Retinal pigment epithelial cell (primary cell): ENCODE data around the gene COL5A2.

Source experiments
- DNase-seq: peaks from one replicate; pipeline ENCODE4 v3.0.0-alpha.2; 2010; ENCODE audit warnings: low read depth
- H3K4me3 ChIP-seq: 2 replicates; pipeline ENCODE4 v1.5.1; 2011; ENCODE audit warnings: mild to moderate bottlenecking, low read length, control low read depth, moderate library complexity
- TF ChIP-seq, protein P1 (sequence below): conservative IDR thresholded peaks from 2 replicates; pipeline ENCODE4 v1.5.1; 2011; ENCODE audit warnings: low read depth, low read length, control low read depth, inconsistent platforms

COL5A2 gene

DNA sequence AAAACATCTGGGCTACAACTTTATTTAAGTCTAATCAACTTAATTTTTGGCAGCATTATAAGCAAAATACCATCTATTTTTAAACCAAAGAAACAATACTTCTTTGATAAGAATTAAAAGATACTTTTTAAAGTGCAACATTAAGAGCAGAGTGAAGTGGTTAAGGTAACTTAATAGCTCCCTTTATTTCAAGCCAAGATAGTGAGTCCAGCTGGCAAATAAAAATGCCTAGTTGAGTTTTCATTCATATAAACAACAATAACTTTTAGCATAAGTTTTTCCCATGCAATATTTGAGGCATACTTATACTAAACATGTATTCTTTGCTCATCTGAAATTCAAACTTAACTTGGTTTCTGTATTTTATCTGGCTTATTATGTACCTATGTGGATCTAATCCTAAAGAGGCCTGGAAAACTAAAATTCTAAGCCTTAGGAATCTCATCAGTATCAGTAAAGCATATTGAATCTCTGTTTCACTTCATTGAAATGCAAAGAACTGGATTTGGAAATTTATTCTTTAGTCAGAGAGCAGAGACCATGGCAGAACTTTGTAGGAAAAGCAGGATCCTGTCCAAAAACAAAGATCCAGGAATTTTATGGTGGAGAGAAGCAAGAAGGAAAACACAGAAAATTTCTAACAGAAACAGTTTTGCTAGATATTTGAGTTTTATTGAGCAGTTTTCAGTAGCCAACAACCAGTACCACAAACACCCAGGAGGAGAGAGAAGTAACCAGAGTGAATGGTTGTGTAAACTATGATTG, 109.5 kb downstream of the COL5A2 start:
- H3K4me3 ChIP-seq: no peak overlapping the region
- no peak for DNase-seq

DNA sequence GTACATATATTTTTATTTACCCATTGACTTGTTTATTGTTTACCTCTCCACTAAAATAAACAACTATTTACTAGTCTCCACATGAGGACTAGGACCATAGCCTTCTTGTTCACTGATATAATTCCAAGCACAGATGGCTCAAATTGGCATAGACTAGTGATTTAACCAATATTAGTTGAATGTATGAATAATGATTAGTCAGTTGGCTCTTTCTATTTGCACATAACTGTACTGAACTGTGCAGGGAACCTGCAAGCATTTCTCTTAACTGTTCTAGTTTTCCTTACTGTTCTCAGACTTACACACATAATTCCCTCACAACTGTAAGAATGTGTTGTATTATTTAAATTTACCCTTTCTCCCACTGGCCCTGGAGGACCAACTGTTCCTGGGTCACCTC, 113.5 kb downstream of the COL5A2 start:
- TF ChIP-seq, protein P1, sequence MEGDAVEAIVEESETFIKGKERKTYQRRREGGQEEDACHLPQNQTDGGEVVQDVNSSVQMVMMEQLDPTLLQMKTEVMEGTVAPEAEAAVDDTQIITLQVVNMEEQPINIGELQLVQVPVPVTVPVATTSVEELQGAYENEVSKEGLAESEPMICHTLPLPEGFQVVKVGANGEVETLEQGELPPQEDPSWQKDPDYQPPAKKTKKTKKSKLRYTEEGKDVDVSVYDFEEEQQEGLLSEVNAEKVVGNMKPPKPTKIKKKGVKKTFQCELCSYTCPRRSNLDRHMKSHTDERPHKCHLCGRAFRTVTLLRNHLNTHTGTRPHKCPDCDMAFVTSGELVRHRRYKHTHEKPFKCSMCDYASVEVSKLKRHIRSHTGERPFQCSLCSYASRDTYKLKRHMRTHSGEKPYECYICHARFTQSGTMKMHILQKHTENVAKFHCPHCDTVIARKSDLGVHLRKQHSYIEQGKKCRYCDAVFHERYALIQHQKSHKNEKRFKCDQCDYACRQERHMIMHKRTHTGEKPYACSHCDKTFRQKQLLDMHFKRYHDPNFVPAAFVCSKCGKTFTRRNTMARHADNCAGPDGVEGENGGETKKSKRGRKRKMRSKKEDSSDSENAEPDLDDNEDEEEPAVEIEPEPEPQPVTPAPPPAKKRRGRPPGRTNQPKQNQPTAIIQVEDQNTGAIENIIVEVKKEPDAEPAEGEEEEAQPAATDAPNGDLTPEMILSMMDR: no peak
- no peak for DNase-seq
- H3K4me3 ChIP-seq: no peak overlapping the region

More for the DNA sequence above, 109.5 kb downstream of the COL5A2 start:
- TF ChIP-seq, protein P1: no peak

DNA sequence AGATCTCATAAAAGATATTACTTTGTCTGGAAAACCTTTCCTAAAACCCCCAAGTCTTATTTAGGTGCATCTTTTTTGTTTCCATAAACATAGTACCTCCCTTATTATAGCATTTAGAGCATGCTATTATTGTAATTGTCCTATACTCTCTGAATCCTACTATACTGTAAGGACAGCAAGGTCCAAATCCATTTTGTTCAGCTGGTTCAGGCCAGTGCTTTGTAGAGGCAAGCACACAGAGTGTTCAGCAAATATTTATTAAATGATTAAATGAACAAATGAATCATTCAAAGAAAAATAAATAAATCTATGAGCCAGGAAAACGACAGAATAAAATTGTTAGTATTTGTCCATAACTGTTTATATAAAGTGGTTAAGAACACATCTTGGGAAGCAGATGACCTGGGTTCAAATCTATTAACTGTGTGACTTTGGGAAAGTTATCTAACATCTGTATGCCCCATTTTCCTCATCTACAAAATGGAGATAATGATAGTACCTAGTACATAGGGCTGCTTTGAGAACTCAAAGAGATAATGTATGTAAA, 119.4 kb downstream of the COL5A2 start:
- H3K4me3 ChIP-seq: no peak overlapping the region
- no peak for DNase-seq
- TF ChIP-seq, protein P1: no peak

DNA sequence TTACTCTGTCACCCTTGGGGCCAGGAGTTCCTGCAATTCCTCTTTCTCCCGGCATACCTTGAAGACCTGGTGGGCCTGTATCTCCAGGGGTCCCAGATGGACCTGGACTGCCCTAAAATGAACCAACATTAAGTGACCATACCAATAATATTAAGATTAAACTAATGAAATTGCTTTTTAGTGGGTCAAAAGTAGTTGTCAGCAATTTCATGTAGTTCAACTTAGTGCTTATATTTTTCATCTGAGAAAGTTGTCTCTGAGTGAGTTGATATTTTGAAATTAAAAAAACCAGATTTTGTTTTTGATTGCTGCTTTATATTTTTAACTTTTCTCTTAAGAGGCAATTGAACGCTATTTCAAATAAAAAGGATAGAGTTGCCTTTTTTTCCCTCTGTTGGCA, 122.2 kb downstream of the COL5A2 start:
- TF ChIP-seq, protein P1: no peak
- DNase-seq: no peak
- H3K4me3 ChIP-seq: no peak overlapping the region

DNA sequence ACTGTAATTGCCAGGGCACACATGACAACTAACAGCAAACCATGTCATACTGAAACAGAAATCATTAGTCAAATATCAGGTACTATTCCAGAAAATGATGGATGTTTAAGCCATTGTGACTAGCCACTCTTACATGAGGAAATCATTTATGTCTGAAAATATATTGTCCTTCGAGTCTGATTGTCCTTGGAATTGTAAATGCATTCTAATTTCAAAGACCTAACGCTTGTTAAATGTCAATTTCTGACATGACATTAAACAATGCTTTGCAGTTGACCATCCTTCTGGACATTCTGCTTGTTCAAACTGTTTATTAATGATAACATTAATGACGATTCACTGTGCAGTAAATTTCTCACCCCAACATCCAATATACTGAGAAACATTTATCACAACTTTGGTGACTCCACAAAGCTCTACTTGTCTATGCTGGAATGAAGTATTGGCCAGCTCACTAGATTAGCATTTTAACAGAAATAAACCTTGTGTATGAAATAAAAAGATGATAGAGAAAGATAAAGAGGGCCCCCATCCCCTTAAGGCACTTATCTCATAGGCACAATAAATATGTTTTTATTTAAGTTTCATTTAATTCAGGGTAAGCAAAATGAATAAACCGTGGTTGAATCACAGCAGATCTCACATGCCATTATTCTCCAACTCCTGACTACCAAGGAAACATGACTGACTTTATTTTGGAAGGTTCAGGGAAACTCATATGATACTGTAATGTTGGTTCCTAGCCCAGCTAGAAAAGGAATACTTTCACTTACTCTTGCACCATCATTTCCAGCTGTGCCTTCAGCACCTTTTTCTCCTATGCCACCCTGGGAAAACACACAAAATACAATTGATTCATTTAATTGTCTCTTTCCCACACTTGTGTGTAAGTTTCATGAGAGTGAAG, 123.1 kb downstream of the COL5A2 start:
- no peak overlapping the region for H3K4me3 ChIP-seq
- DNase-seq: no peak

DNA sequence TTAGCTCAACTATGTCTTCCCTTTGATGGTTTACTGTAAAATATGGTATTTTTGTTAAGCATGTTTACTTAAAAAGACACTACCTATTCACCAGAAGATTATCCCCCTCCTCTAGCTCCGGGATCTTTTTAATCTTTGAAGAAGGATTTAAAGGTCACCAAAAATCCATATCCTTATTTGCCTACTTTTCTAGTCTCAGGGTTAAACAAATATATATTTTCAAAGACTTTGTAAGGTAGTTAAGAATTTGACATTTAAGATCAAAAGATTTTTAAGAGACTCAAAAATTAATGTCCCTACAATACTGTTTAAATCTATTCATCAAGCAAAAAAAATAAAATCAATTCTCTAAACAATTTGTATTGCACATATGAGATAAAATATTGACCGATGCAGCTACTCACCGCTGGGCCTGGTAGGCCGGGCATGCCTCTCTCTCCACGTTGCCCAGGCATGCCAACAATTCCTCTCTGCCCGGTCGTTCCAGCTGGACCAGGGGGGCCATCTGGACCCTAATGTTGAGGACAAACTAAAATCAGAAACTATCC, 129.3 kb downstream of the COL5A2 start:
- no peak for DNase-seq
- TF ChIP-seq, protein P1: no peak
- H3K4me3 ChIP-seq: no peak overlapping the region

More for the DNA sequence above, 123.1 kb downstream of the COL5A2 start:
- TF ChIP-seq, protein P1: no peak
